Testis (tissue), 2 donors: Measurements from ENCODE around the gene KRT74.

Source experiments
- CTCF ChIP-seq, 3 experiments: fragments of 450-650 bp in 2 of 3; fragments of 200-600 bp in 1 of 3; sonication (generic) in 1 of 3; IDR thresholded peaks; one replicate each; pipeline ENCODE4 v1.5.1; 2016 to 2019; ENCODE audit warnings: antibody characterized with exemption in 3 of 3, mild to moderate bottlenecking in 2 of 3, moderate library complexity in 1 of 3
- POLR2A ChIP-seq: fragments of 450-650 bp; IDR thresholded peaks from one replicate; pipeline ENCODE4 v1.6.1; 2017; ENCODE audit warnings: antibody characterized with exemption, mild to moderate bottlenecking, moderate library complexity

DNA sequence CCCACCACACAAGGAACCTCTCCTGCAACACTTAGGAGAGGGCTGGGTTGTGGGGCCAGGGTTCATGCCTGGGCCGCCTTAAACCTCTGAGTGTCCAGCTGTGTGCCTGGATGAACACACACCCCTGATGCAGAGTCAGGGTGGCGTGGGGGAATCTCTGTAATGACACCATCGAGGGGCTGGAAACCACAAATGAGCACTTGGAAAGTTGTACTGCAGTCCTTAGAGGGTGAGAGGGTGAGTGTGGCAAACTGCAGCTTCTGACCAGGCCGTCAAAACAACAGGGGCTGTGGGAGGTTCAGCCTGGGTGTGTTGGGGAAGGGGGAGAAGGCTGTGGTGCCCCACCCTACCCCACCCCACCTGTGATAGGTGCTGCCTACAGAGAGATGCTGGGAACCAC lies 41.0 kb downstream of the KRT74 start:
- TF ChIP-seq CTCF (IDR thresholded peaks at IDR 0.05) (no peak), POLR2A (no peak)
